Measurements from ENCODE around the gene ZNF317. TPM values are rescaled to one million over a fixed set of nuclear protein-coding genes. Genes with fewer than 3 reads are reported as not detected.

ZNF317 gene
- total and polyA plus RNA-seq, 2 of the 4 experiments (the other 2 are of a cell fraction): 13.0 to 17.6 TPM

DNA sequence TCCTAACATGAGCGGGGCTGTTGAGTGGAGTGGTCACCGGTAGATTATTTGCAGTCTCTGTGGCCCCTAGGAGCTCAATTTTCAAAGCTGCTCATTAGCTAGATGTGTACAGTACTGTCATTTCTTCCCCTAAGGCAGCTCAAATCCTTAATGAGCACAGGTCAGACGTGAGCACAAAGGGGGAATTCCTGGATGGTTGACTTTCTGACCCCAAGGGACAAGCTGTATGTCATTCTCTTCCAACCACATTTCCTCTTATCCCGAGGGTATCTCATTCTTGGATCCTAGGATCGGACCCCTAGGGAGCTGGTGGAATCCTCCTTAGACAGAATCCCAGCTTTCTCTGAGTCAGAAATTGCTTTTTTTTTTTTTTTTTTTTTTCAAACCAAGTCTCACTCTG, 7.8 kb upstream of the ZNF317 start:
- CTCF ChIA-PET: no interaction called here
- no peak overlapping the region for H4K5ac ChIP-seq (ENCODE audit: low read depth, low read length)
- no peaks in the 10 kb centered on the region for H3K27me3 ChIP-seq (ENCODE audit: control insufficient read depth, insufficient read depth, low read length)
- no peak overlapping the region for H3K23ac ChIP-seq (ENCODE audit: low read depth, low read length)
- H3K36me3 ChIP-seq (ENCODE audit: control insufficient read depth, insufficient read depth, low read length): no peaks in the 10 kb centered on the region
- no peak overlapping the region for H2BK120ac ChIP-seq (ENCODE audit: low read depth, low read length)
- H2AK9ac ChIP-seq (replicated peaks; ENCODE audit: low read depth, low read length, poor library complexity): no peak overlapping the region
- POLR2A ChIA-PET (ENCODE audit: unreplicated experiment): no interaction called here
- no peak overlapping the region for H3K27ac ChIP-seq (ENCODE audit: insufficient read depth, low read length)
- H4K91ac ChIP-seq (ENCODE audit: insufficient read depth, low read depth, low read length): no peak overlapping the region
- H4K8ac ChIP-seq (ENCODE audit: low read depth in 2 of 2, low read length in 2 of 2): no peak overlapping the region
- H3K9me1 ChIP-seq (ENCODE audit: insufficient read depth, low read length): no peaks in the 10 kb centered on the region
- H2BK15ac ChIP-seq (ENCODE audit: low read depth, low read length): no peak overlapping the region
- in situ Hi-C loops (cut with MboI; ENCODE audit: low sequenced_read_pairs) (loop anchor here (10.0 to 25.0 kb wide), 2 partner anchors 662 to 930 kb away; no protein-coding TSS in a partner anchor), intact Hi-C loops (cut with micrococcal nuclease) (no loop called here), dilution Hi-C loops (cut with HindIII; ENCODE audit: low sequenced_read_pairs, unreplicated experiment) (no loop called here)
- TF ChIP-seq, protein P1, sequence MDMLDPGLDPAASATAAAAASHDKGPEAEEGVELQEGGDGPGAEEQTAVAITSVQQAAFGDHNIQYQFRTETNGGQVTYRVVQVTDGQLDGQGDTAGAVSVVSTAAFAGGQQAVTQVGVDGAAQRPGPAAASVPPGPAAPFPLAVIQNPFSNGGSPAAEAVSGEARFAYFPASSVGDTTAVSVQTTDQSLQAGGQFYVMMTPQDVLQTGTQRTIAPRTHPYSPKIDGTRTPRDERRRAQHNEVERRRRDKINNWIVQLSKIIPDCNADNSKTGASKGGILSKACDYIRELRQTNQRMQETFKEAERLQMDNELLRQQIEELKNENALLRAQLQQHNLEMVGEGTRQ (IDR thresholded peaks at IDR 0.05; ENCODE audit: low read depth, low read length): no peak
- TF ChIP-seq MXI1 (IDR thresholded peaks at IDR 0.05; ENCODE audit: borderline replicate concordance, low read depth, low read length): no peak
- TF ChIP-seq RCOR1 (IDR thresholded peaks at IDR 0.05; ENCODE audit: insufficient replicate concordance, low read length): no peak
- TF ChIP-seq FOS (IDR thresholded peaks at IDR 0.05; ENCODE audit: low read depth, low read length): no peak
- TF ChIP-seq NFE2L2 (IDR thresholded peaks at IDR 0.05; ENCODE audit: low read depth, low read length): no peak
- no peak for TF ChIP-seq CEBPB (IDR thresholded peaks at IDR 0.05; ENCODE audit: low read depth, low read length)
- no peak for TF ChIP-seq MAZ (IDR thresholded peaks at IDR 0.05; ENCODE audit: borderline replicate concordance, low read depth, low read length)
- no peak for TF ChIP-seq BHLHE40 (IDR thresholded peaks at IDR 0.05; ENCODE audit: low read depth, low read length)
- no peak for TF ChIP-seq POLR2A (IDR thresholded peaks at IDR 0.05; ENCODE audit: low read depth, low read length)
- TF ChIP-seq, protein P2, sequence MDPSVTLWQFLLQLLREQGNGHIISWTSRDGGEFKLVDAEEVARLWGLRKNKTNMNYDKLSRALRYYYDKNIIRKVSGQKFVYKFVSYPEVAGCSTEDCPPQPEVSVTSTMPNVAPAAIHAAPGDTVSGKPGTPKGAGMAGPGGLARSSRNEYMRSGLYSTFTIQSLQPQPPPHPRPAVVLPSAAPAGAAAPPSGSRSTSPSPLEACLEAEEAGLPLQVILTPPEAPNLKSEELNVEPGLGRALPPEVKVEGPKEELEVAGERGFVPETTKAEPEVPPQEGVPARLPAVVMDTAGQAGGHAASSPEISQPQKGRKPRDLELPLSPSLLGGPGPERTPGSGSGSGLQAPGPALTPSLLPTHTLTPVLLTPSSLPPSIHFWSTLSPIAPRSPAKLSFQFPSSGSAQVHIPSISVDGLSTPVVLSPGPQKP (IDR thresholded peaks at IDR 0.05; ENCODE audit: borderline replicate concordance, low read depth, low read length): no peak
- TF ChIP-seq SMC3 (IDR thresholded peaks at IDR 0.05; ENCODE audit: low read depth, low read length): no peak
- H3K4me3 ChIP-seq (ENCODE audit: insufficient read depth, low read depth, low read length): no peak overlapping the region
- no peak overlapping the region for H2BK20ac ChIP-seq (ENCODE audit: low read depth, low read length)
- H3K9ac ChIP-seq (ENCODE audit: low read depth, low read length): no peak overlapping the region
- no peak overlapping the region for H3K14ac ChIP-seq (replicated peaks; ENCODE audit: low read depth, low read length)
- no peaks in the 10 kb centered on the region for H3K4me1 ChIP-seq (ENCODE audit: control insufficient read depth, insufficient read depth, low read length)
- no peaks in the 10 kb centered on the region for H3K9me3 ChIP-seq (ENCODE audit: control insufficient read depth, insufficient read depth, low read length)
- no TSS peak for BruUV-seq (replicated peaks)
- no CpG with 5 or more reads among the region's 5 CpGs for WGBS, 2 experiments (ENCODE audit: extremely low coverage in 2 of 2, insufficient read length in 1 of 2)
- no peak overlapping the region for H2AK5ac ChIP-seq (ENCODE audit: low read depth, low read length)
- no peak overlapping the region for H2AFZ ChIP-seq (replicated peaks; ENCODE audit: low read length, poor library complexity)
- H3K56ac ChIP-seq (ENCODE audit: extremely low read depth, insufficient read depth, low read length): no peak overlapping the region
- no peaks in the 10 kb centered on the region for H4K20me1 ChIP-seq (ENCODE audit: insufficient read depth, low read length)
- H3K79me1 ChIP-seq (ENCODE audit: low read depth in 1 of 2, low read length in 2 of 2): no peaks in the 10 kb centered on the region
- no peak overlapping the region for H3K18ac ChIP-seq (ENCODE audit: low read depth, low read length)
- no peak overlapping the region for H3K4me2 ChIP-seq (ENCODE audit: low read depth, low read length)
- no peak overlapping the region for H3K4ac ChIP-seq (ENCODE audit: low read depth, low read length)
- no peak for ATAC-seq (ENCODE audit: low read depth)
- H2BK5ac ChIP-seq (ENCODE audit: low read depth, low read length, poor library complexity, severe bottlenecking): no peak overlapping the region
- DNase-seq: no peak
